Adrenal gland (tissue), 12 donors: ENCODE data around the gene DIO3. TPM values are rescaled to one million over a fixed set of nuclear protein-coding genes. Genes with fewer than 3 reads are reported as not detected.
"Not testable (repeated sequence)": the region's sequence is repeated elsewhere in the genome, so short reads cannot be mapped to it uniquely, and the experiment has no call there.

Experiments
- DNase-seq, 7 donors: peaks; one replicate each; pipeline ENCODE4 v3.0.0-alpha.2; 2019 to 2020
- H3K27ac ChIP-seq, 5 donors: fragments of 200-600 bp; sonication (generic) in 4 of 5; 1 replicate in 3 of 5; 2 replicates in 2 of 5; pipeline versions ENCODE4 v1.5.1 to v1.8.0; 2016 to 2020; ENCODE audit warnings: mild to moderate bottlenecking in 1 of 5
- H3K27me3 ChIP-seq: fragments of 200-600 bp; 2 replicates; pipeline ENCODE4 v1.8.0; 2021
- H3K36me3 ChIP-seq, 2 donors: fragments of 200-600 bp; replicated peaks in 1 of 2; 1 replicate in 1 of 2; 2 replicates in 1 of 2; pipeline versions ENCODE4 v1.5.1 to v1.8.0; 2018 to 2022
- H3K4me1 ChIP-seq, 2 donors: fragments of 200-600 bp; replicated peaks in 1 of 2; 1 replicate in 1 of 2; 2 replicates in 1 of 2; pipeline versions ENCODE4 v1.5.1 to v1.8.0; 2018 to 2021
- H3K4me3 ChIP-seq, 4 donors: fragments of 200-600 bp; sonication (generic) in 3 of 4; one replicate each; pipeline ENCODE4 v1.5.1; 2016 to 2018
- H3K9me3 ChIP-seq, 3 donors: fragments of 200-600 bp; sonication (generic) in 1 of 3; replicated peaks in 1 of 3; 1 replicate in 2 of 3; 2 replicates in 1 of 3; pipeline versions ENCODE4 v1.5.1 to v1.8.0; 2016 to 2021
- POLR2A ChIP-seq, 2 donors: fragments of 450-650 bp; IDR thresholded peaks; one replicate each; pipeline ENCODE4 v1.6.1; 2017; ENCODE audit warnings: antibody characterized with exemption in 2 of 2, mild to moderate bottlenecking in 2 of 2, moderate library complexity in 1 of 2
- WGBS, 4 donors: extraction: QIAGEN DNeasy Blood & Tissue Kit in 2 of 4; methylation state at CpG; one replicate each; pipeline versions ENCODE4 v1.1.5 to v1.1.7; 2013 to 2017; 5-methylcytosine and 5-hydroxymethylcytosine counted together
- intact Hi-C, 2 donors: fragments of 100-400 bp; cut with DNase I; formaldehyde crosslinking; loops; one replicate each; pipeline versions ENCODE4 v1.14.1 to v1.15.0; 2022 to 2023
- polyA plus RNA-seq, 3 donors: library from polyadenylated mRNA; stranded (reverse); fragments of 200-250 nt in 2 of 3; fragments of 350-450 nt in 1 of 3; fragmentation: Illumina TruSeq in 1 of 3; extraction: RNeasy Lipid Tissue Mini Kit (QIAGEN cat#74804) in 1 of 3; gene quantifications; one replicate each; pipeline ENCODE4 v1.2.3, GENCODE V29; 2013 to 2014
- total RNA-seq, 9 donors: library from RNA; depleted of rRNA in 4 of 9; stranded (reverse); fragments of >200 nt in 4 of 9; fragments of 120-200 nt in 1 of 9; fragmentation: NEBNext Ultra II Directional in 1 of 9; extraction: Animal tissue kit (Norgen Biotek cat#: 25700) in 1 of 9; gene quantifications; one replicate each; pipeline versions ENCODE4 v1.1.0 to v1.2.4, GENCODE V29; 2013 to 2023
- TF ChIP-seq, protein P1 (sequence below), 6 experiments: fragments of 450-650 bp in 4 of 6; fragments of 200-600 bp in 2 of 6; sonication (generic) in 1 of 6; IDR thresholded peaks; 1 replicate in 5 of 6; 2 replicates in 1 of 6; pipeline versions ENCODE4 v1.5.1 to v1.8.0; 2016 to 2021; ENCODE audit warnings: antibody characterized with exemption in 6 of 6, mild to moderate bottlenecking in 2 of 6, moderate library complexity in 1 of 6
- donor health status: healthy with polysubstance abuse.
- donor health status: Bipolar disorder and iron deficiency.
- donor health status: DM: yes; HTN: yes; CAD: no.
- donor health status: DM: no; HTN: no; CAD: no.
- donor health status: DM: no; HTN: no; CAD: no.
- donor health status: DM: yes; HTN: yes; CAD: no.

The DIO3 gene
- total and polyA plus RNA-seq, 12 donors, result 0.16 to 1.8 (median 0.27) TPM; not detected in 3

DNA sequence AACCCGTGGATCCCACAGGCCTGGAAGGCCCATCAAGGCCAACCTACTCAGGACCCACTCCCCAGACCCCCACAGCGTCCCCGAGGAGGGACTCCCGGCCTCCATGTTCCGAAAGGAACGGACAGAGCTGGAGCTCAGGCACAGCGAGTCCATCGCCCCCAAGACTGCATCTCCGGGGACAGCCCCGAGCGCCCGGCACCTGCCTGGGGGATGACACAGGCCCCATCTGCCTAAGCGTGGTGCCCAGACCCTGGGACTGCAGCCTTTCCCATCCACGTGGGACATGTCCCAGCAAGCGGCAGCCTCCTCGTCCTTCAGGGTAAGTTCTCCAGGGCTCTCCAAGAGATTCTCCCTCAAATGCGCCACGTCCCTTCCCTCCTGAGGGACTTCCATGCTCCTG lies 12.1 kb upstream of the DIO3 start:
- DNase-seq, result no peak
- WGBS, 4 donors, result 83 to 93% (median 90%) methylated on average over 8 to 18 of the region's 18 CpGs
- intact Hi-C loops, result no loop called here

DNA sequence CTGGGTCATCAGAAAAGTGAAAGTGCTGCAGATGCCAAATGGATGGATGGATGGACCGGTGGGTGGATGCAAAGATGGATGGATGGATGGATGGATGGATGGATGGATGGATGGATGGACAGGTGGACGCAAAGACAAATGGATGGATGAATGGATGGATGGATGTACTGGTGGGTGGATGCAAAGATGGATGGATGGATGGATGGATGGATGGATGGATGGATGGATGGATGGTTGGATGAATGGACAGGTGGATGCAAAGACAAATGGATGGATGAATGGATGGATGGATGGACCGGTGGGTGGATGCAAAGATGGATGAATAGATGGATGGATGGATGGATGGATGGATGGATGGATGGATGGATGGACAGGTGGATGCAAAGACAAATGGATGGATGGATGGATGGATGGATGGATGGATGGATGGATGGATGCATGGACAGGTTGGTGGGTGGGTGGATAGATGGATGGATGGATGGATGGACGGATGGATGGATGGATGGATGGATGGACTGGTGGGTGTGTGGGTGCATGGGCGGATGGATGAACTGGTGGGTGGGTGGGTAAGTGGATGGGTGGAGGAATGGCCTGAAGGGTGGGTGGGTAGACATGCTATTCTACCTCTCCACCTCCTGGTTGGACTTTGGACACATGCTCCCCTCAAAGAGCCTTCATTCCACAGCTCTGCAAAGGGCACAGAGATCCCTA lies 10.9 kb upstream of the DIO3 start:
- DNase-seq, H3K27ac ChIP-seq, H3K4me1 ChIP-seq, H3K27me3 ChIP-seq, H3K36me3 ChIP-seq, H3K9me3 ChIP-seq, intact Hi-C loops, H3K4me3 ChIP-seq: not testable (repeated sequence)
- 71 to 91% (median 83%) methylated on average over 5 of the region's 5 CpGs for WGBS, 4 donors

More for the DNA sequence above, 12.1 kb upstream of the DIO3 start:
- Histone ChIP-seq H3K9me3 (no peaks in the 10 kb centered on the region), H3K4me3 (no peak overlapping the region), H3K27me3 (no peaks in the 10 kb centered on the region), H3K4me1 (no peaks in the 10 kb centered on the region), H3K27ac (no peak overlapping the region), H3K36me3 (no peaks in the 10 kb centered on the region)
- TF ChIP-seq, protein P1, sequence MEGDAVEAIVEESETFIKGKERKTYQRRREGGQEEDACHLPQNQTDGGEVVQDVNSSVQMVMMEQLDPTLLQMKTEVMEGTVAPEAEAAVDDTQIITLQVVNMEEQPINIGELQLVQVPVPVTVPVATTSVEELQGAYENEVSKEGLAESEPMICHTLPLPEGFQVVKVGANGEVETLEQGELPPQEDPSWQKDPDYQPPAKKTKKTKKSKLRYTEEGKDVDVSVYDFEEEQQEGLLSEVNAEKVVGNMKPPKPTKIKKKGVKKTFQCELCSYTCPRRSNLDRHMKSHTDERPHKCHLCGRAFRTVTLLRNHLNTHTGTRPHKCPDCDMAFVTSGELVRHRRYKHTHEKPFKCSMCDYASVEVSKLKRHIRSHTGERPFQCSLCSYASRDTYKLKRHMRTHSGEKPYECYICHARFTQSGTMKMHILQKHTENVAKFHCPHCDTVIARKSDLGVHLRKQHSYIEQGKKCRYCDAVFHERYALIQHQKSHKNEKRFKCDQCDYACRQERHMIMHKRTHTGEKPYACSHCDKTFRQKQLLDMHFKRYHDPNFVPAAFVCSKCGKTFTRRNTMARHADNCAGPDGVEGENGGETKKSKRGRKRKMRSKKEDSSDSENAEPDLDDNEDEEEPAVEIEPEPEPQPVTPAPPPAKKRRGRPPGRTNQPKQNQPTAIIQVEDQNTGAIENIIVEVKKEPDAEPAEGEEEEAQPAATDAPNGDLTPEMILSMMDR (IDR thresholded peaks at IDR 0.05), result no peak
- no peak for TF ChIP-seq POLR2A (IDR thresholded peaks at IDR 0.05)

DNA sequence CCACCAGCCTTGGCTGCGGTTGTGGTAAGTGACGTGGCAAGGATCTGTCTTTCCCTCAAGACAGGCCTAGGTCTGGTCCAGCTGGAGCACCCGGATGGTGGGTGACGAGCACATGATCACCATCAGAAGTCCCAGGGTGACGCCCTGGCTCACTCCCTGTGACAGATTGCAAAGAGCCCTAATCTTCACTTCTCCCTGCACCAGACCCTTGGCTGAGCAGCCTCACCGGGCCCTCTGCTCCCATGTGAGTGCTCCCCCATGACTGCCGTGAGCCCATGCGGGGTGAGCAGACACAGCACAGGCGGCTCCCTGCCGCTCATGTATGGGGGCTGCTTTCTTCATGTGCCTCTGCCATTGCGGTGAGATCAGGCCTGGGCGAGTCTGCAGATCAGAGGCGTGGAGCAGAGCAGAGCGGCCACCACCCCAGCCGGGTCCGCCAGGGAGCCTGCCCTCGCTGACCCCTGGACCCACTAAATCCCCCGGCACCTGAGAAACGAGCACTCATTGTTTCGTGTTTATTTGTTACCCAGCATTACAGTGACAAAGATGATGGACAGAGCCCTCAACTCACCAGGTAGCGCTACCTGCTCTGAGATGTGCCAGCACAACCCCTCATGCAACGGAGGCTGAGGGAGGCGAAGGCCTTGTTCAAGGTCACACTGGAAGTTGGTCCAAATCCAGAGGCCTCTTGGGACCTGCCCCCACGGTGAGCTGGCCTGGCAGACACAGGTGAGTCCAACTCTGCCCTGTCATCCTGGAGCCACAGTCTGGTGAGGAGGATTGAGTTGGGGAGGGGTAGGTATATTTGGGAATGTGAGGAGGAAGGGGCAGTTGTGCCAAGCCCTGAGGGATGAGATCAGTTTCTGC lies 9.3 kb upstream of the DIO3 start:
- H3K27me3 ChIP-seq, result no peaks in the 10 kb centered on the region
- no peaks in the 10 kb centered on the region for H3K9me3 ChIP-seq
- intact Hi-C loops, result no loop called here

DNA sequence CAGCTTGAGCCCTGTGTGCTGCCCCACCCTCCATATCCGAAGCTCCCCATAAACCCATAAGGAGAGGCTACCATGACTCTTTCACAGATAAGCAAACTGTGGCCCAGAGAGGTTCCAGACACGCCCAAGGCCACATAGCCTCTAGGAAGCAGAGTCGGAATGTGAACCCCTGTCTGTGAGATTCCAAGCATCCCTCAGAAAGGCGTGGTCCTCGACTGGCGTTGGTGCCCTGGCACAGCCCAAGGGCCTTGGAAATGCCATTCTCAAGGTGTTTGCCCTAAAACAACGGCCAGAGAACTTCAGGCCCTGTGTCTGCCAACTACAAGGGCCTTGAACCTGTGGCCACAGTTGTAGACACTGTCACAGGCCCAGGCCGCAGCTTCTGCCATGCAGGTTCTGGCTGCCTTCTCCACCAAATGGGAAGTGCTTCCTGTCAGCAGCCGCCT lies 8.5 kb upstream of the DIO3 start:
- intact Hi-C loops, result no loop called here

More for the DNA sequence above, 9.3 kb upstream of the DIO3 start:
- no peak for TF ChIP-seq POLR2A (IDR thresholded peaks at IDR 0.05)
- TF ChIP-seq, protein P1 (IDR thresholded peaks at IDR 0.05), result no peak
- no peak overlapping the region for H3K4me3 ChIP-seq
- H3K27ac ChIP-seq, result no peak overlapping the region
- H3K4me1 ChIP-seq, result no peaks in the 10 kb centered on the region
- no peaks in the 10 kb centered on the region for H3K36me3 ChIP-seq
- WGBS, 4 donors, result 76 to 88% (median 82%) methylated on average over 7 to 24 of the region's 24 CpGs
- no peak for DNase-seq

More for the DNA sequence above, 8.5 kb upstream of the DIO3 start:
- H3K27me3 ChIP-seq, result peaks cover 6% of the 10 kb centered on the region
- no peak for DNase-seq
- no peaks in the 10 kb centered on the region for H3K4me1 ChIP-seq
- no peaks in the 10 kb centered on the region for H3K36me3 ChIP-seq
- WGBS, 4 donors, result 60 to 87% (median 74%) methylated on average over 1 to 9 of the region's 9 CpGs
- no peak overlapping the region for H3K27ac ChIP-seq
- no peaks in the 10 kb centered on the region for H3K9me3 ChIP-seq
- no peak for TF ChIP-seq POLR2A (IDR thresholded peaks at IDR 0.05)
- TF ChIP-seq, protein P1 (IDR thresholded peaks at IDR 0.05), result no peak
- H3K4me3 ChIP-seq, result no peak overlapping the region
